ENCODE results near the gene UBA6.
"Not testable (repeated sequence)": the region's sequence is repeated elsewhere in the genome, so short reads cannot be mapped to it uniquely, and the experiment has no call there.

UBA6 gene

DNA sequence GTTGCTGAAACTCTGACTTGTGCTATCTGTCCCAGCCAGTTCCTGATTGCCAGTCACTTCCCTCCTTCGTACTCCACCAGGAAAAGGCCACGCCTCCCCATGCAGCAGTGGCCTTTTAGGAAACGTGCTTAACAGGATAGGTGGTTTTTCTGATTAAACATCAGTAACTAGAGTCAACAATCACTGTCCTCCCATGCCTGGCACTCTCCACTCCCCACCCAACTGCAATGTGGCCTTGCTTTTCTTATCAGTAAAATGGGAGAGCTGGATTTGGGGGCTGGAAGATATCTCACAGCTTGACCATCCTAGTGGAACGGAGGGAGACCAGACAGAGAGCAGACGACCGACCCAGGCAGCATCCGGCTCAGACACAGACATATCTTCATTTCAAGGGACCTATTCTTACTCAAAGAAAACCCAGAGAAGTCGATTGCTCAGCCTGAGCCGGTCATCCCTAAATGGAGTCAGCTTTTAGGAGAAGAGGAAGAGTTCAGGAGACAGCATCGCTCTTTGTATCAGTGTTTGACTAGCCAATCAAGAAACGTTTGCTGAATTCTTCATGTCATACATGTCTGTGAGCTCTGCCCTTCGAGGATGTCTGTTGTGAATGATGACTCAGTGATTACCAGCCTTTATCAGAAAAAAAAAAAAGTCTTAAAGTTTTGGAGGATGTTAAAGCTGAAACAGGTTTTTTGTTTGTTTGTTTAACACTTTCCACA is 12.7 kb upstream of the UBA6 start:
- DNase-seq = no peak

DNA sequence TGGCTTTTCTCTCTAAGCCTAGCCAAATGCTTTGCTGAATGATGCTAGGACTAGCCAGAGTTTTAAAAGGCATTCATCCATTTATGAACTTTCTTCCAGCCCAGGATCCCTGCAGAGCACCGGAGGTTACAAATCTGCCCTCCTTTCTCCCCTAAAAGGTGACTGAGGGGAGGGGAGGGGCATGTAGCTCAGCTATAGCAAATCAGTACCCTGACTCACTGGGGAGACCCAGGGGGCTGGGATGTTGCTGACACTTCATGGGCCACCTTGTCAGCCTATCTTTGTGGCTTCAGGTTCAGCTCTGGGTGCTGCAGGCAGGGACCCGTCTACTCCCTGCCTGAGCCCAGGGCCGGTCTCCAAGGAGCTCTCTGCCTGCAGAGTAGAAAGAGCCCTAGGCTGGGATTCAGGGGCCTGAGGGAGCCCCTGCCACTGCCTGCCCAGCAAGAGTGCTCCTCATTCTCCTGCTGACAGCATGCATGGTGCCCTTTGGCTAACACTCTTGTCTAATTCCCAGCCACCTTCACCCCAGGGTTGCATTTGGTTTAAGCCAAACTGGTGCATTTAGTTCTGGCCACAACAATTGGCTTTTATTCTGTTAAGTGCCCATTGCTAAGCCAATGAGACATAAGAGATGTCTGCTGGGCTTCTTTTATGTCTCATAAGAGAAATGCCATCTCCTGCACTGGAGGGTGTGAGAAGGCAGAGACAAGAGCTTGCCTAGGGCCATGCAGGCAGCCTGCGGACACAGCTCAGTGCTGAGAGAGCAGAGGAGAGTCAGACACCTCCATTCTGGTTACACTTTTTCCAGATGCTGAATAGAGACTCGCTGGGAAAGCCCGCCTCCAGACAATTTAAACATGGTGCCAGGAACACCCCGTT is 11.9 kb upstream of the UBA6 start:
- DNase-seq = no peak

DNA sequence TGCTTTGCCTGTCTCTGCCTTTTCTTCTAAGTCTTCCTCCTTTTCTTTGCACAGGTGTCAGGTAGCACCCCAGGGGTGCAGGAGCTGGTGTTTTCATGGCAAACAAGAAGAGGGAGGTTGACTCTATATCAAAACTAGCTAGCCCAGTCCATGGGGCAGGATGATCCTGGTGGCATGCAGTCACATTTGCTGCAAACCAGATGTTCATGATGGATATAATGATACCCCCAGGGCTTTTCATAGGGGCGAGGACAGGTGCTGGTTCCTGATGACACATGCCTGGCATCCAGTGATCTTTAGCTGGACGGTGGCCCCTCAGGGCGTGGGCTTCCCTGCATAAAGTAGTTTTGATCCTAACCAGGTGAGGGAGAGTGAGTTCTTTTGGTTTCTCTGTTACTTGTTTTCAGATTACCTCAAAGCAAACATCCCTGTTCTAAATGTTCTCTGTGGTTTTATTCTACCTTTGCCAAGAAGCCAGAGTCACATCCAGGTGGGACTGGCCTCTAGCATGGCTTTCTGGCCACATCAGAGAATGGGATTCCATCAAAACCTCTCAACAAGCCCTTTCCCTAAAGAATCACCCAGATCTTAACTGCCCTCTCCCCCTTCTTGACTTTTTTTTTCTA is 11.2 kb upstream of the UBA6 start:
- no peak for DNase-seq

DNA sequence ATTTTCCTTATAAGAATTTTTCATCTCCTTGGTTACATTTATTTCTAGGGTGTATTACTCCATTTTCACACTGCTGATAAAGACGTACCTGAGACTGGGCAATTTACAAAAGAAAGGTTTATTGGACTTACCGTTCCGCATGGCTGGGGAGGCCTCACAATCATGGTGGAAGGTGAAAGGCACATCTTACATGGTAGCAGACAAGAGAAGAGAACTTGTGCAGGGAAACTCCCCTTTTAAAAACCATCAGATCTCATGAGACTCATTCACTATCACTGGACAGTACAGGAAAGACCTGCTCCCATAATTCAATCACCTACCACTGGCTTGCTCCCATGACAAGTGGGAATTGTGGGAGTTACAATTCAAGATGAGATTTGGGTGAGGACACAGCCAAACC is 5.7 kb upstream of the UBA6 start:
- not testable (repeated sequence) for DNase-seq

DNA sequence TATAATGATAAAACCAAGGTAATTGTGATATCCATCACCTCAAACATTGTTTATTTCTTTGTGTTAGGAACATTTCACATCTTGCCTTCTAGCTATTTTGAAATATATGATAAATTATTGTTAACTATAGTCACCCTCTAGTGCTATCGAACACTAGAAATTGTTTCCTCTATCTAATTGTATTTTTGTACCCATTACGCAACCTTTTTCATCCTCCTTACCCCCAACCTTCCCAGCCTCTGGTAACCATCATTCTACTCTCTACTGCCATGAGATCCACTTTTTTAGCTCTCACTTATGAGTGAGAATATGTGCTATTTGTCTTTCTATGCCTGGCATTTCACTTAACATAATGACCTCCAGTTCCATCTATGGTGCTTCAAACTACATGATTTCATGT is 3.9 kb upstream of the UBA6 start:
- DNase-seq = no peak

DNA sequence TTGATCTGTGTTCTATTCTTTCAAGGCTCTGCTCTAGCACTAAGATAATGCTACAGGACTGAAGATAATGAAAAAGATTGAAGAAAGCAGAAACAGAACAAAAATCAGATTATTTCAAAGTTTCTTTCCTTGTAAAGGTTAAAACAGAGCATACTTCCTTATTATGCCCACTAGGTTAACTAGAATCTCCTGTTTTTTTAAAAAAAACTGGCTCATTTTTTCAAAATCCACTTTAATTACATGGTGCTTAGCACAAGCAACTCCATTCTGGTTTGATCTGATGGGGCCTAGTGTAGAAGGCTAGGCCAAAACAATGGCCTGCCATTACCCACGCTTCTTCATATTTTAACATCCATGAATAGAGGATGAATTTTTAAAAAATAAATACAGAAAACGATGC is 1.2 kb upstream of the UBA6 start:
- DNase-seq = no peak

DNA sequence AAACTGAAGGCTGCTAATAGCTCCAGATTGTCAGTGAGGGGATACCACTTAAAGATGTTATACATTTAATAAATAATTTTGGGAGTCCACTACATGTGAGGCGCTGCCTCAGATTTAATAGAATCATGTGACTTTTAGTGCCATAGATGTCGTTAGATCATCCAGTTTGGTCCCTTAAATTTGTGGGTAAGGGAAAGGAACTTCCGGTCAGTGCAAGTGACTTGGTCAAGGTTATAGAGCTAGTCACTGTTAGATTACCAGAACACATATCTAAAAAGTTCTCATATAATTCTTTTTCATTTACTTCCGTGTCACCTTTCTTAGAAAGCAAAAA is 529 bp upstream of the UBA6 start:
- DNase-seq = no peak

DNA sequence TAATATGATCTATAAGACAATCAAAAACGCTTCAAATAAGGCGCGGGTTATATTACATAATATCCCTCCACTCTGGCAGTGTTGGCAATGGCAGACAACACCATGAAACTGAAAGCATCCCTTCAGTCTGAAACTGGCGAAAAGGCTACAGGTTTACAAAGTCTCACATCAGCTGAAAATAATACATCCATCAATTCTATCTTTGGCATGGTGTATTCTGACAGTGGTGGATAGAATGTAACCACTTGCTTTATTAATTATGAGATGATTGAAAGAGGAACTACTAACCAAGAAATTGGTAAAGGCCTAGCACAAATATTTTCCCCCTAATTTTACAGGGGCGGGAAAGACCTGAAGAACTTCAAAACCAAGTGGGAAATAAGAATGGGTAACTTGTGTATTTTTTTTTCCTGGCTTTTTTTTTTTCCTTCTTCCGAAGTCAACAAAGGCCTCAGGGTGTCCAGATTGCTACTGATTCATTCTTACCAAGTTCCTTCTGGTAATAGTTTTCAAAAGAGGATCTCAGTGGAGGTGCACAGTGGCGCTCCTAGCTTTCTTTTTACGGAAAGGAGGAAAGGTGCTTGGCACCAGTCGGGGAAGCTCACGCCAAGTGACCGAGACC is 728 bp downstream of the UBA6 start:
- DNase-seq = peak; percentile 6

DNA sequence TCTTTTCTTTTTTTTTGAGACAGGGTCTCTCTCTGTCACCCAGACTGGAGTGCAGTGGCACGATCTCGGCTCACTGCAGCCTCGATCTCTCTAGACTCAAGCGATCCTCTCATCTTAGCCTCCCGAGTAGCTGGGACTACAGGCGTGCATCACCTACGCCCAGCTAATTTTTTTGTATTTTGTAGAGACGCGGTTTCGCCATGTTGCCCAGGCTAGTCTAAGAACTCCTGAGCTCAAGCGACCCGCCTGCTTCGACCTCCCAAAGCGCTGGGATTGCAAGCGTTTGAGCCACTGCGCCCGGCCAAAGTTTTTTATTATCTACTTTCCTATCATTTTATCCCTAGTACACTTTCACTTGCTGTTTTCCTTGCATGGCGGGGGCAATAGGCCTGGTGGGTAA is 1.4 kb downstream of the UBA6 start:
- DNase-seq = no peak

DNA sequence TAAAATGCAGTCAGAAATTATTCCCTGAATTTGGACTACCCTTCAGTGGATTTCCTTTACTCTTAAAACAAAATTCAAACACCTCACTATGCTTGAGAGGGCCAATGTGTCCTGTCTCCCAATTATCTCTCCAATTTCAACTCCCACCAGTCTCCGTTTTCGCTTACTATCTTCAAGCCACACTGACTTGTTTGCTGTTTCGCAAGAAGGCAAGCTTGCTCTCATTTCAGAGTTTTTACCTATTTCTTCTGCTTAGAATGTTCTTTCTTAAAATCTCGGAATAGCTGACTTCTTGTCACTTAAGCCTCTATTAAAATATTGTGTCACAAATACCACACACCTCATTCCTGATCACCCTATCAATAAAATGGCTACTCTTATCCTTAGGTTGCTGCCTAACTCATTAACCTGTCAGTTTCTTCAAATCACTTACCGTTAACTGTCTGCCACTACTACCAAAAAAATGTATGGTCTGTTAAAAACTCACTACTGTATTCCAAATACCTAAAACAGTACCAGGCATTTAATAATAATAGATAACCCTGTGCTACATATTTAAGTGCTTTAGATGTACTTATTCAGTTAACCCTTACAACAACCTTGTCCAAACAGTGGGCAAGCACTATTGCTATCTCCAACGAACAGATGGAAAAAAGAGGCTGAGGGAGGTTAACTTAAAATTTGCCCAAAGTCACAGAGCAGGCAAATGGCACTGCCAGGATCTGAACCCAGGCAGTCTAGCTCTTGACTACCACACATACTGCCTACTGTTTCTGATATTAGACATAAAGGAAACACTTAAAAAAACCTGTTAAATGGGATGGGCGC is 2.9 kb downstream of the UBA6 start:
- no peak for DNase-seq

DNA sequence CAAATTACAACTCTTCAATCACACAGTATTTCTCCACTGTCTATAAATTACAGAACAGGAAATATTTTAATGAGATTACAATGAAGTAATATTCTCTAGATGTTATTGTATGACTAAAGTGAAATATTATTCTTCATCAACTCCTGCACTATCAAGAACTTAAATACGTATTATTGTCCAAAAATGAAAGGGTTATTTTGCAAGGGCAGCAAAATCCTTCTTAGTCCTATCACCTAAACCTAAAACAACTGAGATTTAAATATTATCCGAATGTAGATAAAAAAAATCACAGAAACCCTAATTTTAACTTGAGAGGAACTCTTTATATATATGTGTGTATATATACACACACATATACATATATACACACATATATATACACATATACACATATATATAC is 4.9 kb downstream of the UBA6 start:
- DNase-seq = no peak

DNA sequence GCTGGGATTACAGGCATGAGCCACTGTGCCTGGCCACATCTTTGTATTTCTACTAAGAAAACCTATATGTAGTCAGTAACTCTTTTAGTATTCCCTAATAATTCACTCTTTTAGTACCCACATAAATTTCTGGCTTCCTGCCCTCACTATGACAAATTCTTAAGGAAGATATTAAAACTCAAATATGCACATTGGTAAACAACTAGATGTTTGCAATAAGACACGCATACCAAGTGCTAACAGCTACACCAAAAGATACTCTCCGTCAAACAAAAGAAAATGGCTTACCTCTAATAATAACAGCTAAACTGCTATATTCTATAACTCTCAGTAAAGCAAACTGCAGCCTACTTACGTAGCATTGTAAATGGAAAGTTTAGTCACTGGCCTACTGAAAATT is 6.3 kb downstream of the UBA6 start:
- no peak for DNase-seq

DNA sequence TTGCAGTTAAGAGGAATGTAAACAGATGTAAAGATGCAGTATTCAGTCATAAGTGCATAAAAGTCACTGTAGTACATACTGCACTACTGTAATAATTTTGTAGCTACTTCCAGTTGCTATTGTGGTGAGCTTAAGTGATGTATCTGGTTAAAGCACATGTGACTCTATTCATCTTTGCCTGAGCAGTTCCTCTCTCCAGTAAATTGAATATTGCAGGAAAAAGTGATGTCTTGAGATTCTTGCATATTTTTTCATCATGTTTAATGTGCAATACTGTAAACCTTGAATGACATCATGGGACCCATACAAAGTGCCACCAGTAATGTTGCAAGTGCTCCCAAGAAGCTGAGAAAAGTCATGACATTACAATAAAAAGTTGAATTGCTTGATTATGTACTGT is 9.6 kb downstream of the UBA6 start:
- no peak for DNase-seq

DNA sequence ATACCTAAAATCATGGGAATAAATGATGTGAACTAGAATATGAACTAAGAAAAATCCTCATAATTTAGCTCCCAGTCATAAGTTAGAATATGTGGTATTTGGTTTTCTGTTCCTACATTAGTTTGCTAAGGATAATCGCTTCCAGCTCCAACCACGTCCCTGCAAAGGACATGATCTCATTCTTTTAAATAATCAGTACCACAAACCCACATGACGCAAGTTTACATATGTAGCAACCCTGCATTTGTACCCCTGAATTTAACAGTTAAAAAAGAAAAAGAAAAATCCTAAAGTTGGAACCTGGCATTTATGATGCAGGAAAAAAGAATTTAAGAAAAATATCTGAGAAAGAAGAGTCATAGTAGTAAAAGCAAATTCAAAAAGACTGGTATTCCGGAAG is 13.3 kb downstream of the UBA6 start:
- no peak for DNase-seq

DNA sequence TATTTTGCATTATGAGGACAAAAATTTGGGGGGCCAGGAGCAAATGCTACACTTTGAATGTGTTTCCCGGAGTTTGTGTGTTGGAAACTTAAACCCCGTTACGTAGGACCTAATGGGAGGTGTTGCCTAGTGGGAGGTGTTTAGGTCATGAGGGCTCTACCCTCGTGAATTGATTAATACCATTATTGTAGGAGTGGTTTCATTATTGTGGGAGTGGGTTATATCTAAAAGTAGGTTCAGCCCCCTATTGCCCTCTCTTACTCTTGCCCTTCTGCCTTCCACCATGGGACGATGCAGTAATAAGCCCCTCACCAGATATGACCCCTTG is 15.5 kb downstream of the UBA6 start:
- DNase-seq = no peak

DNA sequence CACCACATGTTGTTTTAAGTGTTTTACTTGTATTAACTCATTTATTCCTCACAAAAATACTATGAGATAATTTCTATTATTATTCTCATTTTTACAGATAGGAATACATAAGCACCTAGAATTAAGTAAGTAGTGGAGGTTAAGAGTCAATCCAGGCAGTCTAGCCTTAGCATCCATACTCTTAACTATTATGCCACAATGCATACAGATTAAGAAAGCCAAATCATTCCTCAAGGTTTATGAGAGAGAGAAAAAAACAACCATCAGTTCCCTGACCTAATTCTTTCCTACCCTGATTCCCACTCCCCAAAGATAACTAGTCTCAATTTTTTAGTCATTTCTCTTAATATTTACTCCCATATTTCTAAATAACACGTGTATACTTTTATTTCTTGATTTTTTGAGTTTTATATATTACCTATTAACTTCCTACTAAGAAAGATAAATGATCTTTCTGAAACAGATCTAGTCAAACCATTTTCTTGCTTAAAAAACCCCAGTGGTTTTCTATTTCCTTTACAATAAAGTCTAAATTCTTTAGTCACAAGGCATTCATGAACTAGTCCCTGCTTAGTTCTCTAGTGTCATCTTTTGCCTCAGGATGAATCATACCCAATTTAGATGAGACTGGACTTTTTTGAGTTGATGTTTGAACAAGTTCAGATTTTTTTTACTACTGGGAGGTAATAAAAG is 16.0 kb downstream of the UBA6 start:
- no peak for DNase-seq

DNA sequence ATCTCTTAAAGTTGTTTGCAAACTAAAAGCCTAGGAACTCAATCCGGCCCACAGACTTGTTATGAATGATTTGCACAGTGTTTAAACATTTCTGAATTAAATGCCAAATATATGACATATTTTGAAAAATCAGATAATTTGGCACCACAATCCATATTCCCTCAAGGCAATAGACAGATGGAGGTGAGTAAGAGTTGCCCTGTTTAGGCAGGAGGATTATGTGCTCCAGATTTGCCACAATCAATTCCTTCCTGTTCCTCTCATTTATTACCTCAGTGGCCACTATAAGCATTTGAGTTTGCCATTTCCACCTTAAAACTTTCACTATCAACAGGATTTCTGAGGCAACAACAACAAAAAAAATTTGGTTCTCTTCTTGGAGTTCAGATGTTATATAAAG is 18.7 kb downstream of the UBA6 start:
- DNase-seq = no peak

DNA sequence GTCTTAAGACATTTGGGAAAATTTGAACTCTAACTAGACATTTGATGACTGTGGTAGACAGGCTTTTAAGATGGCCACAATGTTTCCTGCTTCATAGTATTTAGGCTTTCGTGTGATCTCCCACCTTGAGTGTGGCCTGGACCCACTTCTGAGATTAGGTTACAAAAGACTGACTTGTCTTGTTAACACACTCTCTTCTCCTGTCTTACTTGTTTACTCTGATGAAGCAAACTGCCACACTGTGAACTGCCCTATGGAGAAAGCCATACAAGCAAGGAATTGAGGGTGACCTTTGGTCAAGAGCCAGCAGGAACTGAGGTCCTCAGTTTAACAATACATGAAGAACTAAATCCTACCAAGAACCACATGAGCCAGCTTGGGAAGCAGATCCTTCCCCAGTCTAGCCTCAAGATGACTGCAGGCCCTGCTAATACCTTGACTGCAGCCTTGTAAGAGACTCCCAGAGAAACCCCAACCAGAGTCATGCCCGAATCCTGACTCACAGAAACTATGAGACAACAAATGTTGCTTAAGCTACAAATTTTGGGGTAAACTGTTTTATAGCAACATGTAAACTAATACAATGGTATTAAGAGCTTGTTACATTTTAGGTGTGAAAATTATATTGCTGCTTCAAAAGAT is 20.3 kb downstream of the UBA6 start:
- no peak for DNase-seq

DNA sequence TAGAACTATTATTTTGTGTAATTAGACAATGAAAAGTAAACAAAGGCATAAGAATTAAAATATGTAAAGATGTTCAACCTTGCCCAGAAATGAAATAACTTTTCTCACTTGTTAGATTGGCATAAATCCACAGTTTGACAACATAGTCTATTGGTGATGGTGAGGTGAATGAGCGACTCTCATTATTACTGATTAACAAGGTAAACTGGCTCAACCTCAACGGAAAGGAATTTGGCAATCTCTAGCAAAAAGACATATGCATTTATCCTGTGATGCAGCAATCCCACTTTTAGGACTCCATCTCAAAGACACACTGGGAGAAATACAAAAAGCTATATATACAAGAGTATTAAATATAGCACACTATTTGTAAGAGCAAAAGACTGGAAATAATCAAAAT is 22.3 kb downstream of the UBA6 start:
- DNase-seq = no peak

DNA sequence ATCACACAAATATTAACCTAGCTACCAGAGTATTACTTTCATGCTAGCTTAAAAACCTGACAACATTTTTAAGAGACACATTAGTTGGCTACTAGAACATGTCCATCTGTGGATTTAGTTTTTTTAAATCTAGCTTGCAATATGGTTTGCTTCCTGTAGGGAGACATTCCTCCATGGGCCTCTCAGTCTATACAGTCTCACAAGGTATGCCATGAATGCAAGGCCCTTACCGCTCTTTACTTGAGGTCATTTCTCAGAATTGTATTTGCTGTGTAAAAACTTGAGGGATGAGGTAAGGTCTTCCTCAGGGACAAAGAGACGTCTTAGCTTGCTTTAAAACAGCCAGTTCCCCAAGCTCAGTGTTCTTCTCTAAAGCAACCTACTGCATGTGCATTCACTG is 26.9 kb downstream of the UBA6 start:
- no peak for DNase-seq

DNA sequence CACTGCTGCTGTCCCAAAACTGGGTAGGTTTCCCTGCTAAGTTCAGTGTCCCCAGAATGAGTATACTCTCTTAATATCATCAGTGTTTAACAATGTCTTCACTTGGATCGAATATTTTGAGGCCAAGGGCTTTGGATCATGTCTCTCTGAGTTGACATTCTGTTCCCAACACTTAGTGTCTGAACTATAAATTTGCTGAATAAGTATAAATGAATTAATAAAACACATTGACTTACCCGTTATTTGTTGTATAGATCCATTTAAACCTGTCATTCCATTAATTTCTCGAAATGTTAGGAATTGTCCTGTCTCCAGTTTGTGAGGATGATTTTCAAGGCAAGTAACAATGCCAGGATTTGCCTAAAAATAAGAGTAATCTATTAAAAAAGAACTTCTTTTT is 32.6 kb downstream of the UBA6 start:
- DNase-seq = no peak

DNA sequence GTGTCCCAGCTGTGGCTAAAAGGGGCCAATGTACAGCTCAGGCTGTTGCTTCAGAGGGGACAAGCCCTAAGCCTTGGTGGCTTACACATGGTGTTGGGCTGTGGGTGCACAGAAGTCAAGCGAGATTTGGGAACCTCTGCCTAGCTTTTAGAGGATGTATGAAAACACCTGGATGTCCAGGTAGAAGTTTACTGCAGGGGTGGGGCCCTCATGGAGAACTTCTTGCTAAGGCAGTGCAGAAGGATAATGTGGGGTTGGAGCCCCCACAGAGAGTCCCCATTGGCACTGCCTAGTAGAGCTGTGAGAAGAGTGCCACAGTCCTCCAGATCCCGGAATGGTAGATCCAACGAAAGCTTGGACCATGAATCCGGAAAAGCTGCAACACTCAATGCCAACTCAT is 40.5 kb downstream of the UBA6 start:
- no peak for DNase-seq

All from NCI-H526 treated with DMSO at 0.1 percent for 48 hours (cell line).